GM21423 (cell line): ENCODE measurements around the gene METRN.
A peak's percentile ranks its signal among the peaks of the same experiment; 100 is the strongest.

Experiments
- ATAC-seq: cut with Tn5 transposase; IDR thresholded peaks from one replicate; pipeline ENCODE4 v1.9.1; 2021; ENCODE audit warnings: mild to moderate bottlenecking, moderate library complexity; ENCODE audit not compliant: unreplicated experiment

METRN gene

GRCh38 chr16:714558-715476, at the start of gene METRN:
TSS of gene METRN (plus strand) at chr16:715118. CDS start at chr16:715290, 172 bp downstream.
- ATAC-seq: peak; percentile 70

- no peak for ATAC-seq
Measured at GRCh38 chr16:666572-666971, 48.3 kb upstream of the METRN start.

DNA sequence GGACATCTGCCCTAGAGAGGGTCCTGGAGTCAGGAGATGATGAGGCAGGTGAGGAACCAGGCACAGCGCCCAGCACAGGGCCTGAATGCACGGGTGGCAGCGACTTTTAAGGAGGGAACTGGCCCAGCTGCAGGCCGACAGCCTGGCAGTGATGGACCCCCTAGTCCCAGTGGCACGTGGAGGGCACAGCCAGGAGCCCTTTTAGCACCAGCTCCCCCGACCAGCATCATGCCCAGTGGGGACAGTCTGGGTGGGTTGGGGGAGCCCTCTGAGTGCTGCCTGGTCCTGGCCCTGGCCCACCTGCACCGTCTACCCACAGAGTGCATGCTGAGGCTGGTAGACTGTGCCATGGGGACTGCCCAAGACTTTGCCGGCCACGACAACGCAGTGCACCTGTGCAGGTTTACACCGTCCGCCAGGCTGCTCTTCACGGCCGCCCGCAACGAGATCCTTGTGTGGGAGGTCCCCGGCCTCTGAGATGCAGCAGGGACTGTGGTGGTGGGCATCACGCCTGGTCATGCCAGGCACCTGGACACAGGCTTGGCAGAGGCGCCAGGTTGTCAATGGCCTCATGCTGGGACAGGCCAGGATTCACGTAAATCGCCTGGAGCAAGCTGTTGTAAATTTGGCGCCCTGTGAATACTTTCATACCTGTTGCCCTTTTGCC, 47.7 kb upstream of the METRN start:
- ATAC-seq: no peak

DNA sequence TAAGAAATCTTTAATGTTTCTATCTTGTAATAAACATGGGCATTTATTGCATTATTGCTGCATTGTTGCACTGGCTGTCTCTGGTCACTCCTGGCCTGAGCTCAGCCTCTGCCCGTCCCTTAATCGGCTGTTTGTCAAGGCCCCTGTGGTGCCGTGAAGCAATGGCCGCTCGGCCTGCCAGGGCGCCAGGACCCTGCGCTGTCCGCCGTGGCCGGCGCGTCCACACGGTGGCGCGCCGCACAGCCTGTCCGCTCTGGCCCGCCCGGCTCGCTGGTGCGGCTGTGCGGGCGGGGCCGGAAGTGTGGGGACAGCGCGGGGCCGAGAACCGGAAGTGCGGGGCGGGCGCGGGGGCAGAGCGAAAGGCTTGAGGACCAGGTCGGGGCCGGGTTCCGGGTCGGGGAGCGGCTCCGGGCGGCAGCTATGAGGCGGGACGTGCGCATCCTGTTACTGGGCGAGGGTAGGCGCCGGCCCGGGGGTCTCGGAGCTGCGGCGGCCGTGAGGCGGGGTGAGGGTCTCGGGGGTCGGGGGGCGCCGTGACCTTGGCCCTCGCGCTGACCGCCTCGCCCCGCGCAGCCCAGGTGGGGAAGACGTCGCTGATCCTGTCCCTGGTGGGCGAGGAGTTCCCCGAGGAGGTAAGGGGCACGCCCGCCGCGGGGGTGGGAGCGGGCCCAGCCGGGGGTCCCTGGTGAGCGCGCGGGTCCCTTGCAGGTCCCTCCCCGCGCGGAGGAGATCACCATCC, 47.0 kb upstream of the METRN start, which contains the start of gene RHOT2:
Gene RHOT2 (plus strand): TSS at position 353 of the 739 bp plus-strand sequence. CDS start 68 bp downstream, at position 421.
- peak; percentile 87 for ATAC-seq

DNA sequence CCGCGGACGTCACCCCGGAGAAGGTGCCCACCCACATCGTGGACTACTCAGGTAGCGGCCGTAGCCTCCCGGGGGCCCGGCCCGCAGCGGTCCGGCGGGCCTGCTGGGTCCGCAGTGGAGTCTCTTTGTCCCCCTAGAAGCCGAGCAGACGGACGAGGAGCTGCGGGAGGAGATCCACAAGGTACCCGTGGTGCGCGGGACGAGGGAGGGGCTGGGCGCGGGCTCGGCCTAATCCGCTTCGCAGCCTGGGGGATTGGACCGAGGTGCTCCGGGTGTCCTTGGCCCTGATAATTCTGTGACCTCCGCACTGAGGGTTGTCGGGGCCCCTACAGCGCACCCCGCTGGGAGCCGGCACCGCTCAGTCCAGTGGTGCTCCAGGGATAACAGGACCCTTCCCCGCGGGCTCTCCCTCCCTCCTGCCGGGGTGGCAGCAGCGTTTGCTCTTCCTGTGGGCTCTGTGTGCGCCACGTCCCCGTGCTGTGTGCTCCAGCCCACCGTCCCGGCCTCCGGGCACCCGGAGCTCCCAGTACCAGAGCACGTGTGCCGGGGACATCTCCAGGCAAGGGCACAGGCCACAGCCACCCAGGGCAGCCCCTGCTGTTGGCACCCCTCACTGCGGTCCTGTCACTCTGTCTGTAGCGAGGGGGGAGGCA, 46.3 kb upstream of the METRN start:
- ATAC-seq: no peak

DNA sequence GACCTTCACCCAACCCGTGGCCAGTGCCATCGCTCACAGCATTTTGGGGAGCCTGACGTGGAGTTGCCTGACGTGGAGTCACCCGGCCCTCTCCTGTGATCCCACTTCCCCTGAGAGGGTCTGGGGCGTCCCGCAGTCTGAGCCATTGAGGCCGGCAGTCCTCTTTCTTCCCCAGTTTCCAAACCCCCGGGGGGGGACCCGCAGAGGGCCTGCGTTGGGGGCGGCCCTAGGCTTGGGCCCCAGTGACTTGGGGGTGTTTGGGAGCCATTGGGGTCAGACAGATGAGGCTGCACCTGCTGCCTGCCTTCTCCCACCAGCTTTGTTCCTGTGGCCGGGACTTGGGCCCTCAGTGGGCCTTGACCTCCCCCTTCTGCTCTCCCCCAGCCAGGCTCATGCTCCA, 45.3 kb upstream of the METRN start:
- ATAC-seq: no peak

DNA sequence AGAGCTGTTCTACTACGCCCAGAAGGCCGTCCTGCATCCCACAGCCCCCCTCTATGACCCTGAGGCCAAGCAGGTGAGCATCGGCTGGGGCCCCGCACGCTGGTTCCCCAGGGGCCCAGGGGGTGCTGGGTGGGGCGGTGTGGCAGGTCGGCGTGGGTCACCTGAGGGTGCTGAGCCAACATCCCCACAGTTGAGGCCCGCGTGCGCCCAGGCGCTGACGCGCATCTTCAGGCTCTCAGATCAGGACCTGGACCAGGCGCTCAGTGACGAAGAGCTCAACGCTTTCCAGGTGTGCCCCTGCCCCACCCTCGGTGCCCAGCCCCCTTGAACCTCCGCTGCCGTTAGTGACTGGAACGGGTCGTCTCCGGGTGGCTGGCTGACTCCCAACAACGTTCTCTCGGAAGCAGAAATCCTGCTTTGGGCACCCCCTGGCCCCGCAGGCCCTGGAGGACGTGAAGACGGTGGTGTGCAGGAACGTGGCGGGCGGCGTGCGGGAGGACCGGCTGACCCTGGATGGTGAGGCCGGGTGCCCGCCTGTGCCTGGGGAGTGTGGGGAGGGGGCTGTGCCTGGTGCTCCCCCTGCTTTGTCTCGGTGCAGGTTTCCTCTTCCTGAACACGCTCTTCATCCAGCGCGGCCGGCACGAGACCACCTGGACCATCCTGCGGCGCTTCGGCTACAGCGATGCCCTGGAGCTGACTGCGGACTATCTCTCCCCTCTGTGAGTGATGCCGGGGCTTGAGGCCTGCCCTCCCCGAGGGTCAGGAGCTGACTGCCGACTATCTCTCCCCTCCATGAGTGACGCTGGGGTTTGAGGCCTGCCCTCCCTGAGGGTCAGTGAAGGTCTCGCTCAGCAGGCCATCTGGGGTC, 44.2 kb upstream of the METRN start:
- ATAC-seq: no peak

DNA sequence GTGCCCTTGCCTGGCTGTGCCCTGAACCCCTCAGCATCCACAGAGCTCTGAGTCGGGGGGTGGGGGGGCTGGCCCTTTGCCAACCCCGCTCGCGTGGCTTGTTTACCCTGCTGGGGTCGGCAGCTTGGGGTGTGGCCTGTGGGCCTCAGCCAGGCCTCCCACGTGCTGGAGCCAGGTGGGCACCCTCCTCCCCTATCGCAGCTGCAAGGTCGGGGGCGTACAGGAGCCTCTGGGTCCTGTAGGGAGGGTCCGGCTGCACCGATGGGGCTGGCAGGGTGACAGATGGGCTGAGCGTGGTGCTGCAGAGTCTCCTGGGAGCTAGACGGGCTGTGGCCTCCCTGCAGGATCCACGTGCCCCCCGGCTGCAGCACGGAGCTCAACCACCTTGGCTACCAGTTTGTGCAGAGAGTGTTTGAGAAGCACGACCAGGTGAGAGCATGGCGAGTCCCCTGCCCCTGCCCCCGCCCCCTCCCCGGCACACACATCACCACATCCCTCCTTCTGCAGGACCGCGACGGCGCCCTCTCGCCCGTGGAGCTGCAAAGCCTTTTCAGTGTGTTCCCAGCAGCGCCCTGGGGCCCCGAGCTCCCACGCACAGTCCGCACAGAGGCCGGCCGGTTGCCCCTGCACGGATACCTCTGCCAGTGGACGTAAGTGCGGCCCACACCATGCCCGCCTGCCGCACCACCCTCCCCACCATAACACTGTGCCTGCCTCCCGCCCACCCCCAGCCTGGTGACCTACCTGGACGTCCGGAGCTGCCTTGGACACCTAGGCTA, 43.4 kb upstream of the METRN start:
- no peak for ATAC-seq

GRCh38 chr16:672371-672770, 42.5 kb upstream of the METRN start:
- no peak for ATAC-seq

- ATAC-seq: no peak
Measured at GRCh38 chr16:672851-673250, 42.1 kb upstream of the METRN start.

GRCh38 chr16:673399-673991, 41.4 kb upstream of the METRN start:
- no peak for ATAC-seq

DNA sequence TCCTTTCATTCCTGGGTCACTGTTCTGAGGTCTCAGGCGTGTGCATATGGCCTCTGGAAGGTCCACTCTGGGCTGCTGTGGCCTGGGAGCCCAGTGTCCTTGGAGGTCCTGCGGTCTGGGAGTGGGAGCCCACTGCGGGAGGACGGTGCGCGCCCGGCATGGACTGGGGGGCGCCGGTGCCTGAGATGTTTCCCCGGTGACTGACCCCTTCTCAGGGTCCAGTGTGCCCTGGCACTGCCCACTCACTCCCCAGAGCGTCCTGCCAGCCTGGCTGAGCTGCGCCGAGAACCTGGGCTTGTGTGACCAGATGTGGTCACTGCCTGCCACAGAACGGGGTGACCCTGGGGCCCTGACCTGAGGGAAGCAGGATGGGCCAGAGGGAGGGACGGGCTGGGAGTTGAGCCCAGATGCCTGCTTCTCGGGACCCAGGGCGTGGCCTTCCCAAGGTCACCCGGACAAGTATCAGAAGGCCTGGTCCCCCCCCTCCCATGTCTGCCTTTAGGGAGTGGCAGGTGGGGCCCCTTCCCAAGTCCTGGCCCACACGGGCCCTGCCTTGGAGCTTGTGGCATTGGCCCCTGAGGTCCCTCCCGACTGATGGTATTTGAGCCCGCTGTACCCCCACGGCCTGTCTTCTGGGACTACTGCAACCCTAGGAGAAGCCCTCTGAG, 40.6 kb upstream of the METRN start:
- ATAC-seq: no peak

- ATAC-seq: no peak
Measured at GRCh38 chr16:674968-675883, 39.7 kb upstream of the METRN start, which contains the start of gene RHBDL1. TSS of gene RHBDL1 (plus strand) at chr16:675671. CDS start at chr16:675791, 120 bp downstream.

- ATAC-seq: no peak
Measured at GRCh38 chr16:675884-676564, 38.9 kb upstream of the METRN start.

DNA sequence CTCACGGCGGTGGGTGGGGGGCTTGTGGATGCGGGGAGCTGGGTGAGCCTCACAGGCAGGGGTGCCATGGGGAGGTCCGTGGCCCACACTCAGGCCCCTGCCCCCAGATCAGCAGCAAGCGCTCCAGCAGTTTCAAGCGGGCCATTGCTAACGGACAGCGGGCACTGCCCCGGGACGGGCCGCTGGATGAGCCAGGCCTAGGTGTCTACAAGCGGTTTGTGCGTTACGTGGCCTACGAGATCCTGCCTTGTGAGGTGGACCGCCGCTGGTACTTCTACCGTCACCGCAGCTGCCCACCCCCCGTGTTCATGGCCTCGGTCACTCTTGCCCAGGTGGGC, 38.4 kb upstream of the METRN start:
- no peak for ATAC-seq

DNA sequence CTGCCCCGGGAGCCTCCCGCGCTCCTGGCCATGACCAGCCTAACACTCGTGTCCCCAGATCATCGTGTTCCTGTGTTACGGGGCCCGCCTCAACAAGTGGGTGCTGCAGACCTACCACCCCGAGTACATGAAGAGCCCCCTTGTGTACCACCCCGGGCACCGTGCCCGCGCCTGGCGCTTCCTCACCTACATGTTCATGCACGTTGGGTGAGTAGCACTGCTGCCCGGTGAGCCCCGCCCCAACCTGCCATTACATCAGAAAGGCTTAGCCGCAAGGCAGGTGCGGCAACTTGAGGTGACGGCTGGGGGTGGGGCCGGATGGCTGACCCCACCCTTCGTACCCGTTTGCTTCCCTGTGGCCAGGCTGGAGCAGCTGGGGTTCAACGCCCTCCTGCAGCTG, 38.0 kb upstream of the METRN start:
- ATAC-seq: no peak
